Measurements from ENCODE around the gene NOL9.

NOL9 gene

DNA sequence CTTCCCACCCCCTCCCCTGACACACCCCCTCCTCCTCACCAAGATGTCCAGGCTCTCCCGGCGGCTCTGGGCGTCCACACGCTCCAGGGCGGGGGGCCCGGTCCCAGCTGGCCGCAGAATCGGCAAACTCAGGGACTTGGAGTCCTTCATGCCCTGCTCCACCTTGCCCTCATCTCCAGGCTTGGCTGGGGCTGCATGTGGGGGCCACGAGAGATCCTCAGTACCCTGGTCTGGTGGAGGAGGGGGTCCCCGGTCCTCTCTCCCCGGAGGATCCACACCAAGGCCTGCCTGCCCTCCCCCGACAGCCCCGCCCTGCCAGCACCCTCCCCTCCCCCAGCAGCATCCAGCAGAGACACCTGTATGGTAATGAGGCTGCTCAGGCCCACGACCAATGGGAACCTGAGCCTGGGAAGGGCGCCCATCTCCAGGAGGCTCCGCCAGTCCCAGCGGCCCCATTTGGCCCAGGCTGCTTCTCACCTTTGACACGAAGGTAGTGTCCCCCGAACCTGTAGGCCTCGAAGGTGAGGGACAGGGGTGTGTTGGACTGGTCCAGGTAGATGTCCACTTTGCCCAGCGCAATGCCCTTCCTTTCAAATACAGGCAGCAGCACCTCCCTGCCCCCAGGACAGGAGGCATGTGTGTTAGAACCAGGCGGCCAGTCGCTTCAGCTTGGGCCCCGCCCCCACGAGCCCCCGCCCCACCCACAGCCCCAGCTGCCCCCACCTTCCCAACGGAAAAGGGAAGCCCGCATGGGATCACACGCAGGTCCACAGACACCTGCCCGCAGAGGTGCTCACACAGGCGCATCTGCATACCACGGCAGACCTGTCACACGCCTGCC is 80.1 kb downstream of the NOL9 start:
- H3K36me3 ChIP-seq (ENCODE audit: insufficient read depth, low read length) = no peaks in the 10 kb centered on the region
- H3F3A ChIP-seq (ENCODE audit: insufficient read depth, low read length) = no peaks in the 10 kb centered on the region
- peaks cover 3% of the 10 kb centered on the region; the same call in 1 of the 2 replicates for H3K27me3 ChIP-seq (ENCODE audit: insufficient read depth, low read length)
- no peak overlapping the region for H3K4me3 ChIP-seq (ENCODE audit: low read depth, low read length, poor library complexity, severe bottlenecking)
- H3K9ac ChIP-seq (ENCODE audit: low read length) = no peak overlapping the region
- no peak overlapping the region for H3K4me2 ChIP-seq (ENCODE audit: low read length)
- no peaks in the 10 kb centered on the region for H4K20me1 ChIP-seq (ENCODE audit: insufficient read depth, low read length)
- H3K79me2 ChIP-seq (ENCODE audit: insufficient read depth, low read length) = no peaks in the 10 kb centered on the region
- no peak overlapping the region for H2AFZ ChIP-seq (ENCODE audit: low read length)
- no peaks in the 10 kb centered on the region for H3K4me1 ChIP-seq (ENCODE audit: insufficient read depth, low read length, severe bottlenecking)
- TF ChIP-seq EZH2 (IDR thresholded peaks at IDR 0.05; ENCODE audit: borderline replicate concordance, low read length) = no peak
- TF ChIP-seq, protein P1, sequence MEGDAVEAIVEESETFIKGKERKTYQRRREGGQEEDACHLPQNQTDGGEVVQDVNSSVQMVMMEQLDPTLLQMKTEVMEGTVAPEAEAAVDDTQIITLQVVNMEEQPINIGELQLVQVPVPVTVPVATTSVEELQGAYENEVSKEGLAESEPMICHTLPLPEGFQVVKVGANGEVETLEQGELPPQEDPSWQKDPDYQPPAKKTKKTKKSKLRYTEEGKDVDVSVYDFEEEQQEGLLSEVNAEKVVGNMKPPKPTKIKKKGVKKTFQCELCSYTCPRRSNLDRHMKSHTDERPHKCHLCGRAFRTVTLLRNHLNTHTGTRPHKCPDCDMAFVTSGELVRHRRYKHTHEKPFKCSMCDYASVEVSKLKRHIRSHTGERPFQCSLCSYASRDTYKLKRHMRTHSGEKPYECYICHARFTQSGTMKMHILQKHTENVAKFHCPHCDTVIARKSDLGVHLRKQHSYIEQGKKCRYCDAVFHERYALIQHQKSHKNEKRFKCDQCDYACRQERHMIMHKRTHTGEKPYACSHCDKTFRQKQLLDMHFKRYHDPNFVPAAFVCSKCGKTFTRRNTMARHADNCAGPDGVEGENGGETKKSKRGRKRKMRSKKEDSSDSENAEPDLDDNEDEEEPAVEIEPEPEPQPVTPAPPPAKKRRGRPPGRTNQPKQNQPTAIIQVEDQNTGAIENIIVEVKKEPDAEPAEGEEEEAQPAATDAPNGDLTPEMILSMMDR (IDR thresholded peaks at IDR 0.05; ENCODE audit: low read length) = no peak
- no peak overlapping the region for H3K27ac ChIP-seq (ENCODE audit: low read depth, low read length, poor library complexity, severe bottlenecking)
- no peaks in the 10 kb centered on the region for H3K9me2 ChIP-seq (ENCODE audit: low read depth, low read length)
- H3K9me3 ChIP-seq (ENCODE audit: low read length) = no peaks in the 10 kb centered on the region

DNA sequence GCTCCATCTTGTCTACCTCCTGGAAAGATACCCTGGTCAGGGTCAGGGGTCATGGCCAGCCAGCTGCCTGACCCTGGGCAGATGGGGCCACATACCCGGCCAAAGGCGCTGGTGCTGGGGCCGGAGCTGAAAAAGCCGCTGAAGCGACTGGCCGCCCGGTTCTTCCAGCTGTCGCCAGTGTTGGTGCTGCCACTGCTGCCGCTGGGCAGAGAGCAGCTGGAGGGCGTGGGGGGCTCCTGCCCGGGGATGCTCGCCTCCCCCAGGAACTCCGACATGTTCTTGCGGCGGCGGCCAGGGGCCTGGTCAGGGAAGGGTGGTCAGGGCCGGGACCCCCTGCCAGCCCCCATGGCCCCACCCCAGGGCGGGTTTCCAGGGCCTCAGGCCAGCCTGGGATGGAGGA is 81.2 kb downstream of the NOL9 start:
- Histone ChIP-seq H3K9ac (ENCODE audit: low read length) (no peak overlapping the region), H3F3A (ENCODE audit: insufficient read depth, low read length) (no peaks in the 10 kb centered on the region), H3K27me3 (ENCODE audit: insufficient read depth, low read length) (peaks cover 3% of the 10 kb centered on the region; the same call in 1 of the 2 replicates), H3K27ac (ENCODE audit: low read depth, low read length, poor library complexity, severe bottlenecking) (no peak overlapping the region), H3K36me3 (ENCODE audit: insufficient read depth, low read length) (no peaks in the 10 kb centered on the region), H3K4me1 (ENCODE audit: insufficient read depth, low read length, severe bottlenecking) (no peaks in the 10 kb centered on the region), H2AFZ (ENCODE audit: low read length) (no peak overlapping the region), H3K4me2 (ENCODE audit: low read length) (no peak overlapping the region), H3K4me3 (ENCODE audit: low read depth, low read length, poor library complexity, severe bottlenecking) (no peak overlapping the region), H3K9me3 (ENCODE audit: low read length) (no peaks in the 10 kb centered on the region), H3K9me2 (ENCODE audit: low read depth, low read length) (no peaks in the 10 kb centered on the region), H4K20me1 (ENCODE audit: insufficient read depth, low read length) (no peaks in the 10 kb centered on the region), H3K79me2 (ENCODE audit: insufficient read depth, low read length) (no peaks in the 10 kb centered on the region)
- no peak for TF ChIP-seq EZH2 (IDR thresholded peaks at IDR 0.05; ENCODE audit: borderline replicate concordance, low read length)
- TF ChIP-seq, protein P1 (IDR thresholded peaks at IDR 0.05; ENCODE audit: low read length) = no peak

DNA sequence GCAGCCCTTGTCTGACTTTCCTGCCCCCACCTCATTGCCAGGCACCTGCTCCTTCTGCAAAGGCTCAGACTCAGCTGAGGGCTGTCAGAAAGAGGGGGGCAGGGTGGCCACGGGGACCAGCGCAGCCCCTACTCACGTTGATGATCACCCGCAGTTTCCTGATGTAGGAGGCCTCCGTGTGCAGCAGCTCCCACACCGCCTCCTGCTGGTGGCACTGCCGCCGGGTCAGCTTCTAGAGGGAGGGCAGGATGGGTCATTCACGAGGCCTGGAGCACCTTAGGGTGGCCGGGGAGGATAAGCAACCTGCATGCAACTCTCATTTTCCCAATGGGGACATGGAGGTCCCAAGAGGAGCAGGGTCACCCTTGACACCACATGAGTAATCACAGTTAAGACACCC is 81.9 kb downstream of the NOL9 start:
- H3K4me3 ChIP-seq (ENCODE audit: low read depth, low read length, poor library complexity, severe bottlenecking) = no peak overlapping the region

More for the DNA sequence above, 81.9 kb downstream of the NOL9 start:
- no peaks in the 10 kb centered on the region for H3F3A ChIP-seq (ENCODE audit: insufficient read depth, low read length)
- H3K27ac ChIP-seq (ENCODE audit: low read depth, low read length, poor library complexity, severe bottlenecking) = no peak overlapping the region
- no peaks in the 10 kb centered on the region for H3K9me3 ChIP-seq (ENCODE audit: low read length)
- H3K36me3 ChIP-seq (ENCODE audit: insufficient read depth, low read length) = no peaks in the 10 kb centered on the region
- H3K9me2 ChIP-seq (ENCODE audit: low read depth, low read length) = no peaks in the 10 kb centered on the region
- no peak overlapping the region for H2AFZ ChIP-seq (ENCODE audit: low read length)
- peaks cover 3% of the 10 kb centered on the region; the same call in 1 of the 2 replicates for H3K27me3 ChIP-seq (ENCODE audit: insufficient read depth, low read length)
- no peaks in the 10 kb centered on the region for H3K79me2 ChIP-seq (ENCODE audit: insufficient read depth, low read length)
- no peak overlapping the region for H3K9ac ChIP-seq (ENCODE audit: low read length)
- TF ChIP-seq EZH2 (IDR thresholded peaks at IDR 0.05; ENCODE audit: borderline replicate concordance, low read length) = no peak
- TF ChIP-seq, protein P1 (IDR thresholded peaks at IDR 0.05; ENCODE audit: low read length) = peak; percentile 77
- no peak overlapping the region for H3K4me2 ChIP-seq (ENCODE audit: low read length)
- H4K20me1 ChIP-seq (ENCODE audit: insufficient read depth, low read length) = no peaks in the 10 kb centered on the region
- H3K4me1 ChIP-seq (ENCODE audit: insufficient read depth, low read length, severe bottlenecking) = no peaks in the 10 kb centered on the region

All from OCI-LY1 (cell line).